Panc1 (cell line): ENCODE measurements around the gene FAM200A. TPM values are rescaled to one million over a fixed set of nuclear protein-coding genes. Genes with fewer than 3 reads are reported as not detected.

Experiments used
- ATAC-seq: fragments of 200-7000 bp; cut with Tn5 transposase; 2 replicates; pipeline ENCODE4 v1.9.1; 2020; ENCODE audit warnings: mild to moderate bottlenecking, moderate library complexity
- BruUV-seq: library from RNA; stranded (reverse); fragments of 400-500 nt; replicated peaks from 2 replicates; lab custom pipeline; 2021; lab: Mats Ljungman, UMichigan
- CTCF ChIA-PET: fragments of 300-600 bp; sonication (Branson Sonifier 250); formaldehyde crosslinking; loops from one replicate; lab custom pipeline; 2022; ENCODE audit warnings: antibody characterized with exemption; lab: Charles Lee
- POLR2A ChIA-PET: fragments of 300-600 bp; sonication (Branson Sonifier 250); formaldehyde crosslinking; loops from one replicate; lab custom pipeline; 2022; ENCODE audit warnings: antibody characterized with exemption; lab: Charles Lee
- DNase-seq: peaks from one replicate; pipeline ENCODE4 v3.0.0-alpha.2; 2010; ENCODE audit warnings: low read depth, low spot score
- H3K27ac ChIP-seq: 2 replicates; pipeline ENCODE4 v1.5.1; 2011; ENCODE audit warnings: mild to moderate bottlenecking, low read length, inconsistent platforms
- H3K27me3 ChIP-seq: fragments of 200-500 bp; sonication (Bioruptor generic); 2 replicates; pipeline ENCODE4 v1.6.0; 2014; ENCODE audit warnings: low read length, inconsistent platforms; ENCODE audit not compliant: control insufficient read depth, insufficient read depth
- H3K36me3 ChIP-seq: fragments of 200-500 bp; sonication (Bioruptor generic); 2 replicates; pipeline ENCODE4 v1.5.1; 2014; ENCODE audit warnings: inconsistent platforms, mild to moderate bottlenecking, low read length, moderate library complexity; ENCODE audit not compliant: control insufficient read depth, insufficient read depth
- H3K4me1 ChIP-seq: 2 replicates; pipeline ENCODE4 v1.5.1; 2011; ENCODE audit warnings: inconsistent platforms, mild to moderate bottlenecking, low read length, moderate library complexity; ENCODE audit not compliant: control insufficient read depth, insufficient read depth
- H3K4me3 ChIP-seq, 2 experiments: 2 replicates each; pipeline ENCODE4 v1.5.1; 2011 to 2012; ENCODE audit warnings: low read depth in 2 of 2, low read length in 2 of 2, mild to moderate bottlenecking in 2 of 2, inconsistent platforms in 1 of 2, moderate library complexity in 1 of 2
- H3K9me3 ChIP-seq: fragments of 200-500 bp; sonication (Bioruptor generic); 2 replicates; pipeline ENCODE4 v1.5.1; 2014; ENCODE audit warnings: low read depth, mild to moderate bottlenecking, inconsistent platforms, low read length, moderate library complexity; ENCODE audit not compliant: control insufficient read depth, insufficient read depth
- CTCF ChIP-seq: fragments of 450-650 bp; IDR thresholded peaks from 2 replicates; pipeline ENCODE4 v1.5.1; 2017; ENCODE audit warnings: mild to moderate bottlenecking
- POLR2AphosphoS5 ChIP-seq: IDR thresholded peaks from 2 replicates; pipeline ENCODE4 v1.6.1; 2012; ENCODE audit warnings: mild to moderate bottlenecking, low read depth, low read length, moderate library complexity
- REST ChIP-seq, 2 experiments: IDR thresholded peaks; 2 replicates each; pipeline ENCODE4 v1.6.1; 2011 to 2012; ENCODE audit warnings: low read depth in 2 of 2, control low read depth in 1 of 2, low read length in 1 of 2, mild to moderate bottlenecking in 1 of 2, moderate library complexity in 1 of 2; ENCODE audit not compliant: insufficient read depth in 1 of 2
- SIN3A ChIP-seq: IDR thresholded peaks from 2 replicates; pipeline ENCODE4 v1.6.1; 2012; ENCODE audit warnings: low read depth, mild to moderate bottlenecking, low read length, moderate library complexity, borderline replicate concordance; ENCODE audit not compliant: insufficient read depth
- TCF7L2 ChIP-seq: IDR thresholded peaks from 2 replicates; pipeline ENCODE4 v1.6.1; 2011; ENCODE audit warnings: mild to moderate bottlenecking, low read depth, low read length, inconsistent platforms
- in situ Hi-C: cut with HindIII; loops from 2 replicates; pipeline ENCODE4 v1.10.0; 2016; ENCODE audit warnings: low sequenced_read_pairs, low pct_unique_long_range_greater_than_20kb
- intact Hi-C: fragments of 100-400 bp; cut with micrococcal nuclease; formaldehyde crosslinking; loops from one replicate; pipeline ENCODE4 v1.10.0; 2022; ENCODE audit not compliant: unreplicated experiment
- total RNA-seq: library from RNA; stranded (reverse); gene quantifications from one replicate; pipeline ENCODE4 v1.2.1, GENCODE V29; 2021; ENCODE audit not compliant: unreplicated experiment

Gene FAM200A
- total RNA-seq, 1 experiment from 2014 or later: 4.6 TPM

DNA sequence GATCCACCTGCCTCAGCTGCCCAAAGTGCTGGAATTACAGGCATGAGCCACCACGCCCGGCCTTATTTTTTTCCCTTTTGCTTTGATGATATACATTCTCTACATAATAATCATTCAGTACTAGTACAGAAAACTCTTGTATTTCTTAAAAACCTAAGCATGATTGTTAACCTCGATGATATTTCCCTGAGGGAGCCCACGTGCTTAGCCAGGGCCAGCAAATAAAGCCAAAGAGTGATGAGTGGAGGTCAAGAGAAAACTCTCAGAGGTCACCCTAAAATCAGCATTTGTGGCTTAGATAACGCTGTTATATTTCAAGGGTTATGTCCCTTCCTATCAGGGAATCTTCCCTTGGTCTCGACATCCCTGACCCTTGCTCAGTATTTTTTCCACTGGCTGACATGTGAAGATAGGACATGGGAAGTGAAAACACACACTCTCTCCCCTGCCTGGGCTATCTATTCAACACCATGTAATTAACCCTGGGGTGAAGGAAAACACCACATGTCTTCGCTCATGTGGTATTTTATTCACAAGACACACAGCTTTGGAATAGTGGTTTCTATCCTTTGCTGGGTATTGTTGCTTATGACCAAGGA, 12.6 kb downstream of the FAM200A start:
- BruUV-seq: no TSS peak
- Histone ChIP-seq H3K27ac (no peak overlapping the region), H3K36me3 (no peaks in the 10 kb centered on the region), H3K27me3 (no peaks in the 10 kb centered on the region), H3K9me3 (peaks cover 5% of the 10 kb centered on the region; the same call in 1 of the 2 replicates), H3K4me3 (no peak overlapping the region), H3K4me1 (no peaks in the 10 kb centered on the region)
- intact Hi-C loops (no loop called here), in situ Hi-C loops (no loop called here)
- ChIA-PET CTCF (no interaction called here), POLR2A (interaction anchor here (0.6 kb wide), 1 partner anchor 39 kb away, joined by 4 read pairs; no protein-coding TSS in a partner anchor)
- no peak for ATAC-seq
- TF ChIP-seq TCF7L2: no peak
- no peak for TF ChIP-seq REST (IDR thresholded peaks at IDR 0.05; ENCODE audit: insufficient read depth in 1 of 2, low read depth in 2 of 2, low read length in 1 of 2)
- no peak for TF ChIP-seq POLR2AphosphoS5
- TF ChIP-seq CTCF: no peak
- no peak for TF ChIP-seq SIN3A
- DNase-seq: no peak

DNA sequence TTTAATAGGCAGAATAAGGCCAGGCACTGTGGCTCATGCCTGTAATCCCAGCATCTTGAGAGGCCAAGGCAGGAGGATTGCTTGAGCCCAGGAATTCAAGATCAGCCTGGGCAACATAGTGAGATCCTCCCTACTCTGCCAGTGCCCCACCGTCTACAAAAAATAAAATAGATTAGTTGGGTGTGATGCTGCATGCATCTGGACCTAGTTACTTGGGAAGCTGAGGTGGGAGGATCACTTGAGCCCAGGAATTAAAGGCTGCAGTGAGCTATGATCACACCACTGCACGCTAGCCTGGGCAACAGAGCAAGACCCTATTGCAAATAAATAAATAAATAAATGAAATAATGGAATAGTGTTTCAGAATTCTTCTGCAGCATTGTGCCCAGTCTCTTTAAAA, 16.2 kb downstream of the FAM200A start:
- TF ChIP-seq POLR2AphosphoS5 (no peak), TCF7L2 (no peak), REST (IDR thresholded peaks at IDR 0.05; ENCODE audit: insufficient read depth in 1 of 2, low read depth in 2 of 2, low read length in 1 of 2) (no peak), SIN3A (no peak)
- in situ Hi-C loops: no loop called here
- ChIA-PET POLR2A (no interaction called here), CTCF (no interaction called here)
- DNase-seq: no peak
- BruUV-seq: no TSS peak
- Histone ChIP-seq H3K27ac (no peak overlapping the region), H3K27me3 (no peaks in the 10 kb centered on the region), H3K36me3 (peaks cover 9% of the 10 kb centered on the region), H3K4me1 (no peaks in the 10 kb centered on the region), H3K9me3 (peaks cover 34% of the 10 kb centered on the region), H3K4me3 (no peak overlapping the region)
- intact Hi-C loops: no loop called here
- no peak for ATAC-seq
